HG03066 (cell line): Measurements from ENCODE around the gene SMPX.

Source experiments
- ATAC-seq: cut with Tn5 transposase; IDR thresholded peaks from one replicate; pipeline ENCODE4 v1.9.1; 2021; ENCODE audit warnings: low read depth; ENCODE audit not compliant: unreplicated experiment

SMPX gene

GRCh38 chrX:21715825-21716224 is 42.1 kb downstream of the SMPX start:
- no peak for ATAC-seq

- no peak for ATAC-seq
Measured at GRCh38 chrX:21715337-21715736, 42.6 kb downstream of the SMPX start.

- no peak for ATAC-seq
Measured at GRCh38 chrX:21711848-21712197, 46.1 kb downstream of the SMPX start.

GRCh38 chrX:21711129-21711847 is 46.6 kb downstream of the SMPX start:
- ATAC-seq: no peak

DNA sequence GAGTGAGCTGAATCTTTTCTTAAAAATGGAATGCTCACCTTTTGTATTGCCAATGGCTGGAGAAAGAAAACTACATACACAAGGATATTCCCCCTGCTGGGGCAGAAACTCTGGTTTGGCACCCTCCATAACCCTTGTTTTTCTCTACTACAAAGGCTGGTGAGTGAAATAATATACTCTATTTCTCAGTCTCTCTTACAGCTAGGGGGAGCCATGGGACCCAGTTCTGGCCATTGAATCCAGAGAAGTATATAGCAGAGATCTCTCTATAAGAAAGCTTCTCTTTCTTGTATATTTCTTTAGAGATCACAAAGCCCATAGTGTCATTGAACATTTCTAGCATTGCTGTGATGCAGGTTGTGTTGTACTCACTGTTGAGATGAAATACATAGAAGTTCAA is 49.8 kb downstream of the SMPX start:
- ATAC-seq: no peak

DNA sequence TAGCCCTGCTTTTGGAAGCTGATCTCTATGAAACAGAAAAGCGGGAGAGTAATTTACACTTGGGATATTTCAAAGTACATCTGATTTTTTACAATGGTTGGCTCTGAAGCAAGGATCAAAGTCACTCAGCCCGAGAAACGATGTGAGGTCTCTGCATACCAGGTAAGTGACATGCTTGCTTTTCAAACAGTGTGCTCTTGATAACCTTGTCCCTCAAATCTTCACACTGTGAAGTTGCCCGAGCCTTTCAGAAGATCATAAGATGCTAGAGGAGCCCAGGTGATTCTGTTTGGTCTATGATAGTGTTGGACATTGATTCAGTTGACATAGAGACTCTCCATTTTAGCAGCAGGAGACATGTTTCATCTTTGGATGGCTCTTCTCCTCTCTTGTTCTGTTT is 52.7 kb downstream of the SMPX start:
- ATAC-seq: no peak

DNA sequence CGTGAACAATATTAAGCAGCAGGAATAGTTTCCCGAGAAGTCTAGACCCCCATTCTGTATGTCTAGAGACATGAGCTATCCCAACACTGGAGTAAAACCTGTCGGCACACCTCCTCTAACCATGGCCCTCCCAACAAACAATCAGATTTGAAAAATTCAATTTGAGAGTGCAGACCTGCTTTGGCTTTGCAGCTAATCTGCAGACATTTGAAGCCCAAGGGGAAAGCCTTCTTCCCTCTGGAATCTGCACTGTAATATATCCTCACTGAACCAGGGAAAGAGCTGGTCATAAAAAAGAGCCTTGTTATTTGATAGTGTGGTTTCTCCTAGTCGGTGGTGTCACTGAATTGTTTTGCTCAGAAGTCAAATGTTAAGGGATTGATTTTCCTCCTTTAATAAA is 55.2 kb downstream of the SMPX start:
- no peak for ATAC-seq

GRCh38 chrX:21700967-21701366 is 56.9 kb downstream of the SMPX start:
- ATAC-seq: no peak

- ATAC-seq: no peak
Measured at GRCh38 chrX:21700275-21700674, 57.6 kb downstream of the SMPX start.

DNA sequence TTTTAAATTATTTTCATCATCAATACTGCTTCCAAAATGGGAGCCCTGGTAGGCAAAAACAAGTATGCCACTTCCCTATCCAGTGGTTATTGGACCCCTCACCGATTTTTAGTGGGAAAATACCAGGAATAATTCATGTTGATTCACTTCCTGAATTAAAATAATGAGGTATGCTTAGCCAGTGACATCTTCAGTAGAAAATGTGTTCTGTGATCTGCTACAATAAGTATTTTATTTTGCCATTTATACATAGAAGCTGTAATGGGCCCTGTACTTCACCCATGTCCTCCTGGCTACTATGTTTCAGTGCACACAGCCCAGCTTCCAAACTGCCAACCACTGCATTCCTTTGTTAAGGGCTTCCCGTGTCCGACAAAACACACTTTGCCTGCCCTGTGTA is 58.8 kb downstream of the SMPX start:
- no peak for ATAC-seq

DNA sequence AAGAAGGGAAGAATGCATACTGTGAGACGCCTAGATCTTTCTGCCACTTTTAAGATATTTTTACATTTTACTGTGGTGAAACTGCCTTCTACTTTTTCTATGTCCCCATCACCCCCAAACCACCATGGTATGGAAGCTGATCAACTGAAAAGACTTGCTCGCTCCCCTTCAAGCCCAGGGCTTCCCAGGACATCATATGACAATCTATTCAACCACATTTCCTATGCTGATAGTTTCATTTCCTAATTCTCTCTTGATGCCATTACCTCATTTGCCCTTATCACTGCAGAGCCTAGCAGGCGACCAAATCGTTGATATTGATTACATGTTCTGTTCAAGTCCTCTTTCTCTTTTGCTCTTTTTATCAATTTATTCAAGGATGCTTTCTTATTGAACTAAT is 59.6 kb downstream of the SMPX start:
- no peak for ATAC-seq

GRCh38 chrX:21691512-21692018 is 66.4 kb downstream of the SMPX start:
- ATAC-seq: no peak

DNA sequence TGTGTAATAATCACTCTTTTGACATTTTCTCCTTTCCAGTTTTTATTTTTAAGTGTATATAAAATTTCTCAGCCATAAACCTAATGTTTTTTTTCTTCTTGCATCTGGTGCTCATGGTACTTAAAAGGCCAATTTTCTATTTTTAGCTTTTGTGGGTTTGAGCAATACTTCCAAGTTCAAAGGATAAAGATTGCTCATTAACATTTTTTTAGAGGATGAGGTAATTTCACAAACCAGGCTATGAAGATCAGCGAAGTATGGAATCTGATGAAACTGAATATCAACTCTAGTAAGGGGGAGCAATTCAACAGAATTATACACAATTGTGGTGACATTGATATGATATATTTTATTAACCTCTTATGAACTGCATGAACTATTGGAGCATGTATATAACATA is 74.0 kb downstream of the SMPX start:
- ATAC-seq: no peak

- no peak for ATAC-seq
Measured at GRCh38 chrX:21678048-21678612, 79.8 kb downstream of the SMPX start.

DNA sequence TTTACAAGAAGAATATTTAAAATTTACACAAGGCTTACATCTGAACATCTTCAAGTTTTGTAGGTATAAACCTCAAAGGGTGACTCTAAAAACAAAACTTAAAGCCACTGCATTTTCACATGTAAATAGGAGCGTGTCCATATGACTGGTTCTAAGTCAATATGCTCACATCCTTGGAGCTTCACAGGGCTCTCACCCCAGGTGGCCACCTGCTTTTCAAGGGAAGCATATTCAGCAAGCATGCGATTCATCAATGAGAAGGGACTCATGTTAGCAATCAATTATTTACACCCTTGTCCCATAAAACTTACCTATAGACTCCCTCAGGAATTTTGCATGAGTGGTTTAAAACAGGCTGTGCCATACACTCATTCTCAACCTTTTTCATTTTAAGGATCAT is 82.0 kb downstream of the SMPX start:
- ATAC-seq: no peak

DNA sequence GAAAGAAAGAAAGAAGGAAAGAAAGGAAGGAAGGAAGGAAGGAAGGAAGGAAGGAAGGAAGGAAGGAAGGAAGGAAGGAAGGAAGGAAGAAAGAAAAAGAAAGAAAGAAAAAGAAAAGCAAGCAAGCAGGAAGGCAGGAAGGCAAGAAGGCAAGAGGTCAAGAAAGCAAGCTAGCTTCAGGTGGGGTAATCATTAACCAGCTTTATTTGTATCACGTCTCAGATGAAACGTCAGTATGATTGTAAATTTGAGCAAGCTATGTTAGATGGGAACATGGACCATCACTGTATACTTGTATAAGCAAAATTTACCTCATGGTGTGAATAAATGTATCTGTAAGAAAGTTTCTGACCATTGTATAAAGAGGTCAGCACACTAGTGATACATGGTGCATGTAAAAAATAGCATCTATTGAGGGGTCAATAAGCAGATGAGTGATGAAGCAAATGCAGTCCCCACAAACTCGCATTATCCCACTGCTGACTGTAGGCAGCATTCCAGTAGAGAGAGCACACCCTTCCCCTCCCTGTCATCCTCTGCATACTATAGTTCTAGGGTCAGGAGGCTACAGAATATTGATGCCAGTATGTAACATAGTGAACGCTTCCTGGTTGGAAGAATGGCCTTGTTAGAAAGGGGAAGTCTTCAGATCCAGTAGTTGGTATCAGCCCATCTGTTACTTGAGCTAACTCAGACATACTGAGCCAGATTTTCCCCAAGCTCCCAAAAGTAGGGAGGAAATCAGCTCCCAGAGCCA is 83.3 kb downstream of the SMPX start:
- ATAC-seq: no peak

- no peak for ATAC-seq
Measured at GRCh38 chrX:21666679-21667078, 91.2 kb downstream of the SMPX start.

DNA sequence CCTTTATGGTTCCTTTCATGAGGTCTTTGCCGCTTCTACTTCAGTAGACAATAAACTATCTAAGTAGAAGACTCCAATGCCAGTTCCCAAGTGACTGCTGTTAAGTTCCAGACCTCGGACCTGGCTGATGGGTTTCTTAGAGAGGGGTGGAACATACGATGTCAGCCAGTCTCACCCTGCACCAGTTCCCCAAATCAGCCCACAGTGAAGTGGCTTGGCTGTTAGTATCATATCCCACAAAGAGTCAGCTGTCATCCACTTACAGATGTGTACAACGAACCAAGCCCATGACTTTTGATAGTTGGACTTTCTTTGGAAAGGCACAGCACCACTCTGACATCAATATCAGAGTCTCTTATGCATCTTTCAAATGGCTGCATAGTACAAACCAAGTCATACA is 91.7 kb downstream of the SMPX start:
- ATAC-seq: no peak

- no peak for ATAC-seq
Measured at GRCh38 chrX:21662761-21663160, 95.2 kb downstream of the SMPX start.

- ATAC-seq: no peak
Measured at GRCh38 chrX:21661316-21661715, 96.6 kb downstream of the SMPX start.

GRCh38 chrX:21660156-21660555 is 97.8 kb downstream of the SMPX start:
- no peak for ATAC-seq

- no peak for ATAC-seq
Measured at GRCh38 chrX:21659320-21659719, 98.6 kb downstream of the SMPX start.
